Peyer's patch (tissue), 4 donors: Measurements from ENCODE around the gene CHSY1.

ENCODE experiments used
- POLR2A ChIP-seq, 2 donors: fragments of 450-650 bp; IDR thresholded peaks; one replicate each; pipeline ENCODE4 v1.5.1; 2017; ENCODE audit warnings: antibody characterized with exemption in 2 of 2, mild to moderate bottlenecking in 2 of 2, moderate library complexity in 2 of 2
- TF ChIP-seq, protein P1 (sequence below), 6 experiments: fragments of 450-650 bp in 4 of 6; fragments of 200-600 bp in 2 of 6; sonication (generic) in 1 of 6; IDR thresholded peaks; one replicate each; pipeline ENCODE4 v1.5.1; 2017 to 2019; ENCODE audit warnings: antibody characterized with exemption in 6 of 6, mild to moderate bottlenecking in 3 of 6, moderate library complexity in 1 of 6

- no peak for TF ChIP-seq POLR2A (IDR thresholded peaks at IDR 0.05)
- TF ChIP-seq, protein P1, sequence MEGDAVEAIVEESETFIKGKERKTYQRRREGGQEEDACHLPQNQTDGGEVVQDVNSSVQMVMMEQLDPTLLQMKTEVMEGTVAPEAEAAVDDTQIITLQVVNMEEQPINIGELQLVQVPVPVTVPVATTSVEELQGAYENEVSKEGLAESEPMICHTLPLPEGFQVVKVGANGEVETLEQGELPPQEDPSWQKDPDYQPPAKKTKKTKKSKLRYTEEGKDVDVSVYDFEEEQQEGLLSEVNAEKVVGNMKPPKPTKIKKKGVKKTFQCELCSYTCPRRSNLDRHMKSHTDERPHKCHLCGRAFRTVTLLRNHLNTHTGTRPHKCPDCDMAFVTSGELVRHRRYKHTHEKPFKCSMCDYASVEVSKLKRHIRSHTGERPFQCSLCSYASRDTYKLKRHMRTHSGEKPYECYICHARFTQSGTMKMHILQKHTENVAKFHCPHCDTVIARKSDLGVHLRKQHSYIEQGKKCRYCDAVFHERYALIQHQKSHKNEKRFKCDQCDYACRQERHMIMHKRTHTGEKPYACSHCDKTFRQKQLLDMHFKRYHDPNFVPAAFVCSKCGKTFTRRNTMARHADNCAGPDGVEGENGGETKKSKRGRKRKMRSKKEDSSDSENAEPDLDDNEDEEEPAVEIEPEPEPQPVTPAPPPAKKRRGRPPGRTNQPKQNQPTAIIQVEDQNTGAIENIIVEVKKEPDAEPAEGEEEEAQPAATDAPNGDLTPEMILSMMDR (IDR thresholded peaks at IDR 0.05) = no peak
Measured at GRCh38 chr15:101211897-101212296, 40.0 kb downstream of the CHSY1 start.
